ENCODE measurements around the gene MYBPC2. TPM values are rescaled to one million over a fixed set of nuclear protein-coding genes. Genes with fewer than 3 reads are reported as not detected.

MYBPC2 gene
- total and polyA plus RNA-seq, 2 experiments from 2014 or later = not detected

GRCh38 chr19:50512999-50513745 is 80.5 kb downstream of the MYBPC2 start:
- Histone ChIP-seq H3K79me2 (ENCODE audit: insufficient read depth) (peaks cover 10% of the 10 kb centered on the region; the same call in 1 of the 2 replicates), H3K4me1 (ENCODE audit: insufficient read depth) (no peaks in the 10 kb centered on the region), H4K20me1 (ENCODE audit: insufficient read depth) (no peaks in the 10 kb centered on the region), H3K36me3 (ENCODE audit: low read depth) (no peaks in the 10 kb centered on the region), H3K9me3 (ENCODE audit: low read depth) (no peaks in the 10 kb centered on the region), H3K4me3 (no peak overlapping the region), H3K9me2 (ENCODE audit: insufficient read depth) (no peaks in the 10 kb centered on the region), H3K9ac (no peak overlapping the region), H3K4me2 (ENCODE audit: unreplicated experiment) (no peak overlapping the region), H3K27ac (no peak overlapping the region), H3K27me3 (replicated peaks; ENCODE audit: insufficient read depth) (no peaks in the 10 kb centered on the region), H2AFZ (no peak overlapping the region), H3F3A (ENCODE audit: insufficient read depth) (no peaks in the 10 kb centered on the region)
- in situ Hi-C loops (cut with MboI) = no loop called here
- no peak for DNase-seq
- 46 to 47% methylated on average over 11 to 12 of the region's 12 CpGs for WGBS, 2 experiments (ENCODE audit: low coverage in 1 of 2, low lambda C conversion rate in 2 of 2, missing lambda C conversion rate in 2 of 2)
- TF ChIP-seq EZH2phosphoT487 (IDR thresholded peaks at IDR 0.05; ENCODE audit: insufficient read depth, low read depth) (no peak), EZH2 (IDR thresholded peaks at IDR 0.05; ENCODE audit: insufficient read depth, poor library complexity, severe bottlenecking) (no peak)

GRCh38 chr19:50513746-50514345 is 81.2 kb downstream of the MYBPC2 start, which contains the start of gene ASPDH:
Gene ASPDH (minus strand): TSS chr19:50513913. CDS start chr19:50513823, 90 bp downstream.
- in situ Hi-C loops (cut with MboI) = no loop called here
- no peak within 1 kb of the TSS for H3K9ac ChIP-seq
- peaks cover 10% of the 10 kb centered on the region; the same call in 1 of the 2 replicates for H3K79me2 ChIP-seq (ENCODE audit: insufficient read depth)
- H3K27ac ChIP-seq = no peak within 1 kb of the TSS
- 26 to 40% methylated on average over 17 to 19 of the region's 22 CpGs for WGBS, 2 experiments (ENCODE audit: low coverage in 1 of 2, low lambda C conversion rate in 2 of 2, missing lambda C conversion rate in 2 of 2)
- no peak within 1 kb of the TSS for H3K4me2 ChIP-seq (ENCODE audit: unreplicated experiment)
- H3K4me3 ChIP-seq = no peak within 1 kb of the TSS
- no peak for DNase-seq
- TF ChIP-seq EZH2phosphoT487 (IDR thresholded peaks at IDR 0.05; ENCODE audit: insufficient read depth, low read depth) (no peak), EZH2 (IDR thresholded peaks at IDR 0.05; ENCODE audit: insufficient read depth, poor library complexity, severe bottlenecking) (no peak)
- H2AFZ ChIP-seq = no peak within 1 kb of the TSS
- H3F3A ChIP-seq (ENCODE audit: insufficient read depth) = no peaks in the 10 kb centered on the region
- no peaks in the 10 kb centered on the region for H3K9me2 ChIP-seq (ENCODE audit: insufficient read depth)
- H3K36me3 ChIP-seq (ENCODE audit: low read depth) = no peaks in the 10 kb centered on the region
- H3K4me1 ChIP-seq (ENCODE audit: insufficient read depth) = no peaks in the 10 kb centered on the region
- no peaks in the 10 kb centered on the region for H3K27me3 ChIP-seq (replicated peaks; ENCODE audit: insufficient read depth)
- no peaks in the 10 kb centered on the region for H4K20me1 ChIP-seq (ENCODE audit: insufficient read depth)
- H3K9me3 ChIP-seq (ENCODE audit: low read depth) = no peaks in the 10 kb centered on the region

GRCh38 chr19:50514346-50515167 is 81.9 kb downstream of the MYBPC2 start:
- Histone ChIP-seq H3K27ac (no peak overlapping the region), H3K9me2 (ENCODE audit: insufficient read depth) (no peaks in the 10 kb centered on the region), H3K9me3 (ENCODE audit: low read depth) (no peaks in the 10 kb centered on the region), H2AFZ (no peak overlapping the region), H3K27me3 (replicated peaks; ENCODE audit: insufficient read depth) (no peaks in the 10 kb centered on the region), H3K79me2 (ENCODE audit: insufficient read depth) (peaks cover 10% of the 10 kb centered on the region; the same call in 1 of the 2 replicates), H3K4me1 (ENCODE audit: insufficient read depth) (no peaks in the 10 kb centered on the region), H3F3A (ENCODE audit: insufficient read depth) (no peaks in the 10 kb centered on the region), H3K36me3 (ENCODE audit: low read depth) (no peaks in the 10 kb centered on the region), H4K20me1 (ENCODE audit: insufficient read depth) (no peaks in the 10 kb centered on the region), H3K4me3 (no peak overlapping the region), H3K4me2 (ENCODE audit: unreplicated experiment) (no peak overlapping the region), H3K9ac (no peak overlapping the region)
- 22 to 31% methylated on average over 24 to 38 of the region's 38 CpGs for WGBS, 2 experiments (ENCODE audit: low coverage in 1 of 2, low lambda C conversion rate in 2 of 2, missing lambda C conversion rate in 2 of 2)
- in situ Hi-C loops (cut with MboI) = no loop called here
- TF ChIP-seq EZH2 (IDR thresholded peaks at IDR 0.05; ENCODE audit: insufficient read depth, poor library complexity, severe bottlenecking) = no peak
- no peak for TF ChIP-seq EZH2phosphoT487 (IDR thresholded peaks at IDR 0.05; ENCODE audit: insufficient read depth, low read depth)
- no peak for DNase-seq

- 54 to 59% methylated on average over 5 to 11 of the region's 11 CpGs for WGBS, 2 experiments (ENCODE audit: low coverage in 1 of 2, low lambda C conversion rate in 2 of 2, missing lambda C conversion rate in 2 of 2)
Measured at GRCh38 chr19:50515168-50515561, 82.5 kb downstream of the MYBPC2 start.

More at GRCh38 chr19:50515168-50515561, 82.5 kb downstream of the MYBPC2 start:
- H3K4me1 ChIP-seq (ENCODE audit: insufficient read depth) = no peaks in the 10 kb centered on the region
- TF ChIP-seq EZH2 (IDR thresholded peaks at IDR 0.05; ENCODE audit: insufficient read depth, poor library complexity, severe bottlenecking) (no peak), EZH2phosphoT487 (IDR thresholded peaks at IDR 0.05; ENCODE audit: insufficient read depth, low read depth) (no peak)
- in situ Hi-C loops (cut with MboI) = no loop called here
- H3K9me3 ChIP-seq (ENCODE audit: low read depth) = no peaks in the 10 kb centered on the region
- no peak overlapping the region for H3K9ac ChIP-seq
- no peak for DNase-seq
- no peaks in the 10 kb centered on the region for H4K20me1 ChIP-seq (ENCODE audit: insufficient read depth)
- no peak overlapping the region for H3K4me3 ChIP-seq
- peaks cover 7% of the 10 kb centered on the region; the same call in 1 of the 2 replicates for H3K79me2 ChIP-seq (ENCODE audit: insufficient read depth)
- no peaks in the 10 kb centered on the region for H3F3A ChIP-seq (ENCODE audit: insufficient read depth)
- no peaks in the 10 kb centered on the region for H3K9me2 ChIP-seq (ENCODE audit: insufficient read depth)
- no peaks in the 10 kb centered on the region for H3K27me3 ChIP-seq (replicated peaks; ENCODE audit: insufficient read depth)
- H2AFZ ChIP-seq = no peak overlapping the region
- H3K36me3 ChIP-seq (ENCODE audit: low read depth) = no peaks in the 10 kb centered on the region
- no peak overlapping the region for H3K27ac ChIP-seq
- H3K4me2 ChIP-seq (ENCODE audit: unreplicated experiment) = no peak overlapping the region

Other genes with a start within 250 kb of the MYBPC2 start
- not detected in 2 replicates for gene MYH14, start 229.3 kb upstream of the MYBPC2 start, total RNA-seq (2014; rRNA removed; shearing (Covaris generic))
- gene MYH14, start 229.3 kb upstream of the MYBPC2 start, polyA plus RNA-seq (2016; fragmentation: Nextera tagmentation; extraction: Ambion mirVana) = not detected in 2 replicates
- gene KCNC3, start 103.5 kb upstream of the MYBPC2 start, total RNA-seq (2014; rRNA removed; shearing (Covaris generic)) = under 0.01 and 0.13 TPM in 2 replicates
- 0.04 TPM in 1 of 2 replicates, not detected in the other for gene KCNC3, start 103.5 kb upstream of the MYBPC2 start, polyA plus RNA-seq (2016; fragmentation: Nextera tagmentation; extraction: Ambion mirVana)
- 0.32 and 0.51 TPM in 2 replicates for gene NAPSA, start 67.3 kb upstream of the MYBPC2 start, total RNA-seq (2014; rRNA removed; shearing (Covaris generic))
- gene NAPSA, start 67.3 kb upstream of the MYBPC2 start, polyA plus RNA-seq (2016; fragmentation: Nextera tagmentation; extraction: Ambion mirVana) = 0.15 and 0.38 TPM in 2 replicates
- gene NR1H2, start 56.4 kb upstream of the MYBPC2 start, total RNA-seq (2014; rRNA removed; shearing (Covaris generic)) = 96.6 and 140 TPM in 2 replicates
- gene NR1H2, start 56.4 kb upstream of the MYBPC2 start, polyA plus RNA-seq (2016; fragmentation: Nextera tagmentation; extraction: Ambion mirVana) = 102 and 109 TPM in 2 replicates
- 15.6 and 18.3 TPM in 2 replicates for gene POLD1, start 48.5 kb upstream of the MYBPC2 start, total RNA-seq (2014; rRNA removed; shearing (Covaris generic))
- gene POLD1, start 48.5 kb upstream of the MYBPC2 start, polyA plus RNA-seq (2016; fragmentation: Nextera tagmentation; extraction: Ambion mirVana) = 12.6 and 13.7 TPM in 2 replicates
- gene SPIB, start 14.0 kb upstream of the MYBPC2 start, total RNA-seq (2014; rRNA removed; shearing (Covaris generic)) = not detected in 2 replicates
- not detected in 2 replicates for gene SPIB, start 14.0 kb upstream of the MYBPC2 start, polyA plus RNA-seq (2016; fragmentation: Nextera tagmentation; extraction: Ambion mirVana)
- gene EMC10, start 43.6 kb downstream of the MYBPC2 start, total RNA-seq (2014; rRNA removed; shearing (Covaris generic)) = 92.7 and 96.6 TPM in 2 replicates
- gene EMC10, start 43.6 kb downstream of the MYBPC2 start, polyA plus RNA-seq (2016; fragmentation: Nextera tagmentation; extraction: Ambion mirVana) = 7.2 and 7.7 TPM in 2 replicates
- gene GARIN5A, start 44.0 kb downstream of the MYBPC2 start, total RNA-seq (2014; rRNA removed; shearing (Covaris generic)) = not detected in 2 replicates
- gene GARIN5A, start 44.0 kb downstream of the MYBPC2 start, polyA plus RNA-seq (2016; fragmentation: Nextera tagmentation; extraction: Ambion mirVana) = 0.20 and 0.27 TPM in 2 replicates
- gene JOSD2, start 78.3 kb downstream of the MYBPC2 start, total RNA-seq (2014; rRNA removed; shearing (Covaris generic)) = 50.7 and 55.2 TPM in 2 replicates
- 98.5 and 108 TPM in 2 replicates for gene JOSD2, start 78.3 kb downstream of the MYBPC2 start, polyA plus RNA-seq (2016; fragmentation: Nextera tagmentation; extraction: Ambion mirVana)
- not detected in 2 replicates for gene ASPDH, start 81.0 kb downstream of the MYBPC2 start, total RNA-seq (2014; rRNA removed; shearing (Covaris generic))
- gene ASPDH, start 81.0 kb downstream of the MYBPC2 start, polyA plus RNA-seq (2016; fragmentation: Nextera tagmentation; extraction: Ambion mirVana) = not detected in 2 replicates
- gene LRRC4B, start 135.5 kb downstream of the MYBPC2 start, total RNA-seq (2014; rRNA removed; shearing (Covaris generic)) = not detected in 2 replicates
- gene LRRC4B, start 135.5 kb downstream of the MYBPC2 start, polyA plus RNA-seq (2016; fragmentation: Nextera tagmentation; extraction: Ambion mirVana) = not detected in 2 replicates
- not detected in 2 replicates for gene SYT3, start 207.0 kb downstream of the MYBPC2 start, total RNA-seq (2014; rRNA removed; shearing (Covaris generic))
- not detected in 2 replicates for gene SYT3, start 207.0 kb downstream of the MYBPC2 start, polyA plus RNA-seq (2016; fragmentation: Nextera tagmentation; extraction: Ambion mirVana)
- not detected in 2 replicates for gene C19orf81, start 216.6 kb downstream of the MYBPC2 start, total RNA-seq (2014; rRNA removed; shearing (Covaris generic))
- gene C19orf81, start 216.6 kb downstream of the MYBPC2 start, polyA plus RNA-seq (2016; fragmentation: Nextera tagmentation; extraction: Ambion mirVana) = 1.1 and 1.6 TPM in 2 replicates

All from GM23248 (cell line).